ENCODE results near the gene ABHD16A.

Gene ABHD16A

DNA sequence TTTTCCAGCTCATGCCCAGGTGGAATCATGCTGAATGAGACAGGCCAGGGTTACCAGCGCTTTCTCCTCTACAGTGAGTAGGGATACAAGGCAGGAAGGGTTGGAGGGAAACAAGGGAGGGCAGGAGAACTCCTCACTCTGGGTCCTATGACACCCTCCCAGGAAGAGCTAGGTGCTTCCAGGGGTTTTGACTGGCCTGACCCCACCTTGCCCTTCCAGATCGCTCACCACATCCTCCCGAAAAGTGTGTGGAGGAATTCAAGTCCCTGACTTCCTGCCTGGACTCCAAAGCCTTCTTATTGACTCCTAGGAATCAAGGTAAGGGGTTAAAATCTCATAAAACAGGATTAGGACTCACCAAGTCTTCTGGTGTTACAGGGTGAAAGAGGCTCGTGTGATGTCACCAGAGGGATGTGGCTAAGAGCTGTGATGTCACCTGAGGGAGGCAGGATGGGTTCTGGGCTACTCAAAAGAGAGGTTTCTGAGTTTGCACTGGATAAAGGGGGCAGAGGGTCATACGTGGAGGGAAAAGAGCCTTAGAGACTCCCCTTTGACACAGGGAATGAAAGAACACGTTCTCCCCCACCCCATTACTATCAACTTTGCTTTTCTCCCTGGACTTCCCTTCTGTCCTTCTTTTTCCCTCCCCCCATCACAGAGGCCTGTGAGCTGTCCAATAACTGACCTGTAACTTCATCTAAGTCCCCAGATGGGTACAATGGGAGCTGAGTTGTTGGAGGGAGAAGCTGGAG, 45.5 kb downstream of the ABHD16A start:
- no peak overlapping the region for H3K27ac ChIP-seq
- TF ChIP-seq, protein P1, sequence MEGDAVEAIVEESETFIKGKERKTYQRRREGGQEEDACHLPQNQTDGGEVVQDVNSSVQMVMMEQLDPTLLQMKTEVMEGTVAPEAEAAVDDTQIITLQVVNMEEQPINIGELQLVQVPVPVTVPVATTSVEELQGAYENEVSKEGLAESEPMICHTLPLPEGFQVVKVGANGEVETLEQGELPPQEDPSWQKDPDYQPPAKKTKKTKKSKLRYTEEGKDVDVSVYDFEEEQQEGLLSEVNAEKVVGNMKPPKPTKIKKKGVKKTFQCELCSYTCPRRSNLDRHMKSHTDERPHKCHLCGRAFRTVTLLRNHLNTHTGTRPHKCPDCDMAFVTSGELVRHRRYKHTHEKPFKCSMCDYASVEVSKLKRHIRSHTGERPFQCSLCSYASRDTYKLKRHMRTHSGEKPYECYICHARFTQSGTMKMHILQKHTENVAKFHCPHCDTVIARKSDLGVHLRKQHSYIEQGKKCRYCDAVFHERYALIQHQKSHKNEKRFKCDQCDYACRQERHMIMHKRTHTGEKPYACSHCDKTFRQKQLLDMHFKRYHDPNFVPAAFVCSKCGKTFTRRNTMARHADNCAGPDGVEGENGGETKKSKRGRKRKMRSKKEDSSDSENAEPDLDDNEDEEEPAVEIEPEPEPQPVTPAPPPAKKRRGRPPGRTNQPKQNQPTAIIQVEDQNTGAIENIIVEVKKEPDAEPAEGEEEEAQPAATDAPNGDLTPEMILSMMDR (conservative IDR thresholded peaks at IDR 0.05): no peak
- TF ChIP-seq ZFX (IDR thresholded peaks at IDR 0.05): no peak

DNA sequence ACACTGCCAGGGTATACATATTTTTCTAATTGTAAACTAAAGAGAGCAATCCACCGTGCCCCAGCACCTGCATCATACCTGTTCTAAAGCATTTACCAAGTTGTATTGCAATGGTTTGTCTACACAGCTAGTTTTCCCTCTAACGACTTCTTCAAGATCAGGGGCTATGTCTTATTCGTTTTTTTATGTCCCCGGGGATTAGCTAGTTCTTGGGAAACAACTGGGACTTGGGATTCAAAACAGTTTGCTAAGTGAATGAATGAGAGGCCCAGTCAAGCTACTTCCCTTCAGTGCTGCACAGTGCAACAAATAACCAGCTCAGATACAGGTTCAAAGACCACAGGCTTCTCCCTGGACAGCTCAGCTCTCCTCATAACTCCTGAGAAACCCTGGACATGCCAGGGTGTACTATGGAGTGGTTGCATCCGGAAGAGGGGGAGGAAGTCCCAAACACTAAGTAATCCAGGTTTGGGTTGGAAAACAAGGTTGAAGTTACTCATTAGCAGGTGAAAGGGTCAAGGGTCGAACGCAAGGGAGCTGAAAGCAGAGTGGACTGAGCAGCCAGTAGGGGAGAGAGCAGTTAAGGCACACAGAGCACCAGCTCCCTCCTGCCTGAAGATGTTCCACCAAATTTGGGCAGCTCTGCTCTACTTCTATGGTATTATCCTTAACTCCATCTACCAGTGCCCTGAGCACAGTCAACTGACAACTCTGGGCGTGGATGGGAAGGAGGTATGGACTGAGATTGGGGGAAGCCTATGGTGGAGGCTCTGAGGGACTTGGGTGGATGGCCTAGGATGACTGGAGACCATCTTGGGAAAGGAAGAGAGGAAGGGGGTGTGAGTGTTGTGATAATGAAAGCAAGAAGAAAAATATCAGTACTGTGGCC, 47.5 kb downstream of the ABHD16A start, which contains the start of gene APOM:
Gene APOM (plus strand): TSS at position 546 of the 889 bp plus-strand sequence. CDS start 73 bp downstream, at position 619.
- TF ChIP-seq, protein P1 (conservative IDR thresholded peaks at IDR 0.05): no peak
- no peak for TF ChIP-seq ZFX (IDR thresholded peaks at IDR 0.05)
- H3K27ac ChIP-seq: no peak within 1 kb of the TSS

DNA sequence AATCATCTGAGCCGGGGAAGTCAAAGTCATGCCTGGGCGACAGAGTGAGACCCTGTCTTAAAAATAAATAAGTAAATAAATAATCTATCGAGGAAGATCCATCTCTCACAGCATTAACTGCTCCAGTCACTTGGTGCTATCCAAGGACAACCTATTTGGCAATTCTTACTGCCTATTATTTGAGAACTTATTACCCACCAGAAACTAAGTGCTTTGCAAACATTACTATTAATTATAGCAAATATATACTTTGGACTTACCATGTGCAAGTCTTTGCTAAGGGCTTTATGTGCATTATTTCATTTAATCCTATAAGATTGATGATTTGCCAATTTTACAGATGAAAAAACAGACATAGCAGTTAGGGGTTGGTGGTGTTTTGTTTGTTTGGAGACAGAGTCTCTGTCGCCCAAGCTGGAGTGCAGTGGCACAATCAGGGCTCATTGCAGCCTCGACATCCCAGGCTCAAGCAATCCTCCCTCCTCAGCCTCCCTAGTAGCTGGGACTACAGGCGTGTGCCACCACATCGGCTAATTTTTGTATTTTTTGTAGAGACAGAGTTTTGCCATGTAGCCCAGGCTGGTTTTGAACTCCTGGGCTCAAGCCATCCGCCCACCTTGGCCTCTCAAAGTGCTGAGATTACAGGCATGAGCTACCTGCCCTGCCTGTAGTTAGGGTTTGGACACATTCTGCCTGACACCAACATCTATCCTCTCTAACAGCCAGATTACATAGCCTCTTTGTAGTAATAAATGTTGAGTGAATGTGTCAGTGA, 48.4 kb downstream of the ABHD16A start:
- TF ChIP-seq, protein P1 (conservative IDR thresholded peaks at IDR 0.05): no peak
- no peak for TF ChIP-seq ZFX (IDR thresholded peaks at IDR 0.05)
- no peak overlapping the region for H3K27ac ChIP-seq

DNA sequence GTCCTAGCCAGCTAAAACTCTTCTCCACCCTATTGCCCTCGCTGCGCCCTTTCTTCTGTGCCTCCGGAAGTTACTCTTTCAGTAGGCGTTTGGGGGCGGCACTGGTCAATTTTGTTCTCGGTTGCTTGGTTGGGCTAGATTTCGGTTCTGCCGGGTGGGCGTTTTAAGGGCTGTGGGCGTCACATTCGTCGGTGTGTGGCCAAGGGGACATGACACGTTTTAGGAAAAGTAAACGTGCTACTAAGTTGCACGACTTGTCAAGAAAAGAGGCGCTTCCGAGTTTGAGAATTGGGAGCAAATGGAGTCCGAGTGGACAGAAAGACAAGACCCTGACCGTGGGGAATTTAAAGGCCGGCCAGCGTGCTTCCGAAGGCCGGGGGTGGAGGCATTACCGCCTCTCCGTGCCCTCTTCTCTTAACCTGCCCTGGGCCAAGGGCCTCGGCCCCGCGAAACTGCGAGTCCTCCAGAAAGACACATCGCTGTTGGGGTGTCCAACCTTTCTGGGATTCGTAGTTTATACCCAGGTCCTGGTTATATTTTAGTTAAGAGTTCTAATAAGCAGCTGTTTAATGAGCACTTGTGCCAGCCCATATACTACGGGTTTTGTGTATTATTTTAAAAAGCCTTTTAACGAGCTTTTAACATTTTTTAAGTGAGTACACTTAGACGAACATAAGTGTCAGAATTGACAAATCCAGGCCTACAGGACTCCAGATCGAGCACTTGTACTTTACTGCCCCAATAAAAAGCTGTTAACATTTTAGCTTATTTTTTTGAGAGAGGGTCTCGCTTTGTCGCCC, 50.0 kb downstream of the ABHD16A start:
- H3K27ac ChIP-seq: peak overlapping the region; percentile 90
- TF ChIP-seq ZFX (IDR thresholded peaks at IDR 0.05): no peak

DNA sequence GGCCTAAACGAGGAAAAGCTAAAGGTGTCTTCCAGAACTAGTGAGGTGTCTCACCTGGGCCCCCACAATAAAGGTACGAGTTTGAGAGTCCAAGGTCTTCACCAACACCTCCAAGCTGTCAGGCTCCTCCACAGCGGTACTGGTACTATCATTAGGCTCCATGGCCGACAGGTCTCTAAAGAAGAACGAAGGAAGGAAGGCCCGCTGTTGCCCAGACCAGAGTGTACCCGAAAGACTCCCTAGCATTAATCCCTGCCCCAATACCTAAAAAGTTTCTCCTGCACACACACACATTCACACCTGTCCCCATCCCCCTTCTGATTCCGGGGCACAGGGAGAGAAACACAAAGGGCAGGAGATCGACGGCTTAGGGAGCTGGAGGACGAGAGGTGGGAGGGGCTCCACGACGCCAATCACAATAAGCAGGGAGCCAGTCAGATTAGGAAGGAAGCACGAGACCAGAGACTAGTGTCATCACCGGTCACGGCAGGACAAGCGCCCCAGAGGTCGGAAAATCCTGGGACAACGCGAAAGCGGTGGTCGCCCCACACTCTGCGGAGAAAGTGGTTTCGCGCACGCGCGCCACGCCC, 51.4 kb downstream of the ABHD16A start:
- H3K27ac ChIP-seq: peak overlapping the region; percentile 90

DNA sequence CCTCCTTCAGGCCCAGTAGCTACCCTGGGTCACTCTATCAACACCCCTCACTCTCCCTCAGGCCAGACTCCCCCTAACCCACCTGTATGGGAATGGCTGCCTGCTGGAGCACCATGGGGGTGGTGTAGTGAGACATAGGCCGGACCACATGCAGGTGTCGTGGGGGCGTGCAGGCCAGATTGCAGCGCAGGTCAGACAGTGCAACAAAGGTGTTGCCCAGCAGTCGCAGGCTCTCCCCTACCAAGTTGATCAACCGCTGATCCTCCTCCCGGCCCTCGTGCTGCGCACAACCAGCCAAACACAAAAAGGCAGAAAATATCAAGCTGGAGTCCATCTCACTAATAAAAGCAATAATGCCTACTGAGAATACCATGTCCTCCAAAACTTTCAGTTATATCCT, 57.8 kb downstream of the ABHD16A start:
- TF ChIP-seq, protein P1 (conservative IDR thresholded peaks at IDR 0.05): no peak
- no peak for TF ChIP-seq ZFX (IDR thresholded peaks at IDR 0.05)
- H3K27ac ChIP-seq: no peak overlapping the region

More for the DNA sequence above, 51.4 kb downstream of the ABHD16A start:
- TF ChIP-seq ZFX (IDR thresholded peaks at IDR 0.05): no peak
- TF ChIP-seq, protein P1 (conservative IDR thresholded peaks at IDR 0.05): no peak
